HepG2 (cell line): Measurements from ENCODE around the gene CPN1. TPM values are rescaled to one million over a fixed set of nuclear protein-coding genes. Genes with fewer than 3 reads are reported as not detected.

ENCODE experiments used
- ATAC-seq: fragments of 200-7000 bp; cut with Tn5 transposase; 3 replicates; pipeline ENCODE4 v1.9.1; 2020; ENCODE audit warnings: mild to moderate bottlenecking, moderate library complexity
- BruUV-seq: library from RNA; stranded (reverse); fragments of 400-500 nt; replicated peaks from 2 replicates; lab custom pipeline; 2021; lab: Mats Ljungman, UMichigan
- CTCF ChIA-PET: fragments of 300-600 bp; formaldehyde crosslinking; extraction: SDS; loops from one replicate; lab custom pipeline; 2021; ENCODE audit warnings: low total read pairs, inconsistent platforms, low intra/inter-chr PET ratio; lab: Yijun Ruan, JAX
- POLR2A ChIA-PET: fragments of 350-600 bp; sonication (Branson Sonifier 250); formaldehyde crosslinking; loops from one replicate; lab custom pipeline; 2020; ENCODE audit warnings: antibody characterized with exemption, inconsistent platforms; lab: Yijun Ruan, JAX
- DNase-seq: peaks from one replicate; pipeline ENCODE4 v3.0.0-alpha.2; 2015; ENCODE audit warnings: low spot score
- FAIRE-seq: peaks from 3 replicates; lab custom pipeline; 2011; peaks lifted over from hg19 to GRCh38; lab: Jason Lieb, UNC
- H2AFZ ChIP-seq: one replicate; pipeline ENCODE4 v1.6.1; 2011; ENCODE audit warnings: low read length, inconsistent platforms
- H3K27ac ChIP-seq: fragments of 300-600 bp; 3 replicates; pipeline ENCODE4 v1.8.0; 2011; ENCODE audit warnings: mixed run types, mild to moderate bottlenecking, mixed read lengths, low read length, inconsistent platforms; ENCODE audit not compliant: insufficient read depth; ENCODE audit errors: extremely low read length
- H3K27me3 ChIP-seq, 2 experiments: fragments of 200-600 bp in 1 of 2; 2 replicates in 1 of 2; 3 replicates in 1 of 2; pipeline versions ENCODE4 v1.6.0 to v1.8.0; 2011; ENCODE audit warnings: low read length in 2 of 2, mild to moderate bottlenecking in 2 of 2, moderate library complexity in 2 of 2, inconsistent platforms in 1 of 2; ENCODE audit not compliant: insufficient read depth in 2 of 2, control insufficient read depth in 1 of 2
- H3K36me3 ChIP-seq, 2 experiments: fragments of 200-600 bp in 1 of 2; replicated peaks in 1 of 2; 2 replicates in 1 of 2; 3 replicates in 1 of 2; pipeline versions ENCODE4 v1.5.1 to v1.8.0; 2011; ENCODE audit warnings: low read length in 2 of 2, inconsistent platforms in 1 of 2; ENCODE audit not compliant: insufficient read depth in 2 of 2, control insufficient read depth in 1 of 2
- H3K4me1 ChIP-seq: 2 replicates; pipeline ENCODE4 v1.5.1; 2012; ENCODE audit warnings: low read length, inconsistent platforms; ENCODE audit not compliant: insufficient read depth
- H3K4me2 ChIP-seq: 2 replicates; pipeline ENCODE4 v1.6.0; 2011; ENCODE audit warnings: low read depth, low read length, inconsistent platforms
- H3K4me3 ChIP-seq, 3 experiments: fragments of 200-600 bp in 1 of 3; sonication (generic), shearing (Covaris generic) in 1 of 3; replicated peaks in 1 of 3; 2 replicates each; pipeline ENCODE4 v1.5.1; 2011 to 2016; ENCODE audit warnings: low read length in 3 of 3, inconsistent platforms in 2 of 3, low read depth in 2 of 3, mild to moderate bottlenecking in 2 of 3, control low read depth in 1 of 3, mixed read lengths in 1 of 3; ENCODE audit not compliant: insufficient read depth in 1 of 3
- H3K79me2 ChIP-seq: one replicate; pipeline ENCODE4 v1.6.1; 2011; ENCODE audit warnings: low read length, inconsistent platforms; ENCODE audit not compliant: insufficient read depth
- H3K9ac ChIP-seq: 2 replicates; pipeline ENCODE4 v1.6.0; 2011; ENCODE audit warnings: mild to moderate bottlenecking, low read depth, low read length, inconsistent platforms; ENCODE audit not compliant: insufficient read depth
- H3K9me3 ChIP-seq: 2 replicates; pipeline ENCODE4 v1.5.1; 2012; ENCODE audit warnings: mild to moderate bottlenecking, low read length
- H4K20me1 ChIP-seq: 2 replicates; pipeline ENCODE4 v1.6.0; 2011; ENCODE audit warnings: inconsistent platforms, mild to moderate bottlenecking, low read length, moderate library complexity; ENCODE audit not compliant: insufficient read depth
- ZNF761 ChIP-seq: sonication (generic); formaldehyde crosslinking; conservative IDR thresholded peaks from 2 replicates; pipeline ENCODE4 v1.4.0; 2020; ENCODE audit warnings: mild to moderate bottlenecking, missing genetic modification reagents
- WGBS: methylation state at CpG from one replicate; pipeline ENCODE4 v1.1.6; 2017; ENCODE audit warnings: low lambda C conversion rate; 5-methylcytosine and 5-hydroxymethylcytosine counted together
- in situ Hi-C: cut with HindIII; loops from 2 replicates; pipeline ENCODE4 v1.10.0; 2017; ENCODE audit warnings: low pct_unique_long_range_greater_than_20kb; ENCODE audit not compliant: extremely low pct_ligation_motif_present
- intact Hi-C: fragments of 100-400 bp; cut with micrococcal nuclease; formaldehyde crosslinking; loops from one replicate; pipeline ENCODE4 v1.10.0; 2022; ENCODE audit not compliant: unreplicated experiment
- polyA plus RNA-seq, 8 experiments: library from polyadenylated mRNA; depleted of rRNA in 3 of 8; stranded (reverse) in 7 of 8; unstranded in 1 of 8; fragments of >200 nt; fragmentation: Illumina TruSeq in 4 of 8; extraction: Trizol in 4 of 8; gene quantifications; 2 replicates each; pipeline versions ENCODE4 v1.2.1 to v1.2.3, GENCODE V29; 2011 to 2016; ENCODE audit warnings: low read depth in 4 of 8, missing spikeins in 1 of 8, mixed read lengths in 1 of 8; ENCODE audit not compliant: insufficient read depth in 1 of 8
- total RNA-seq, 5 experiments: library from RNA; depleted of rRNA; stranded (reverse); fragments of >200 nt; fragmentation: Illumina TruSeq; extraction: Trizol; gene quantifications; 2 replicates each; pipeline ENCODE4 v1.2.3, GENCODE V29; 2016; ENCODE audit warnings: low read depth in 1 of 5
- TF ChIP-seq, protein P1 (sequence below): sonication (generic); formaldehyde crosslinking; IDR thresholded peaks from 2 replicates; pipeline ENCODE4 v1.5.1; 2020; ENCODE audit warnings: mild to moderate bottlenecking, missing genetic modification reagents, moderate library complexity
- TF ChIP-seq, protein P2 (sequence below): sonication (generic); formaldehyde crosslinking; IDR thresholded peaks from 2 replicates; pipeline ENCODE4 v1.4.0; 2020; ENCODE audit warnings: missing genetic modification reagents

Gene CPN1
- total and polyA plus RNA-seq, 2 of the 13 experiments (the other 11 are each of a cell fraction or from before 2014, with no cell fraction given), result 17.3 to 35.1 TPM

DNA sequence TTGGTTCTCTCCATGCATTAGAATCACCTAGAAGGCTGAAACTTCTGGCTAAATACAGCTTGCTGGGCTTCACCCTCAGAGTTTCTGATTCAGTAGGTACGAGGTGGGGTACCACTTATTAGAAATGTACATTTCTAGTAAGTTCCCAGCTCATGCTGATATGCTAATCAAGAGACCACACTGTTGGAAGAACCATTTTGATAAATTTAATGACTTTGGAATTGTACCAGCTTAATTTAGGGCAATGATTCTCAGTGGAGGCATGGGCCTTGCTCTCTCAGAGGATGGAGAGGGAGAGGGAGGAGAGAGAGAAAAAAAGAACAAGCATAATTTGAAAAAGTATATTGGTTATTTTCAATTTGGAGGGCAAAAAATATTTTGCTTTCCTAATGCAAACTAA lies 20.3 kb downstream of the CPN1 start:
- ChIA-PET CTCF (no interaction called here), POLR2A (no interaction called here)
- DNase-seq (no peak), FAIRE-seq (no peak)
- Histone ChIP-seq H3K36me3 (peaks cover 4 to 31% of the 10 kb centered on the region in 2 experiments), H3K79me2 (no peaks in the 10 kb centered on the region), H4K20me1 (no peaks in the 10 kb centered on the region), H3K9me3 (no peaks in the 10 kb centered on the region), H2AFZ (no peak overlapping the region), H3K4me1 (no peaks in the 10 kb centered on the region), H3K27ac (no peak overlapping the region), H3K4me2 (no peak overlapping the region), H3K4me3 (no peak overlapping the region), H3K9ac (no peak overlapping the region)
- BruUV-seq, result no TSS peak
- in situ Hi-C loops, result no loop called here
- intact Hi-C loops, result no loop called here
- TF ChIP-seq ZNF761 (CRISPR knock-in tag), result no peak
- TF ChIP-seq, protein P1, sequence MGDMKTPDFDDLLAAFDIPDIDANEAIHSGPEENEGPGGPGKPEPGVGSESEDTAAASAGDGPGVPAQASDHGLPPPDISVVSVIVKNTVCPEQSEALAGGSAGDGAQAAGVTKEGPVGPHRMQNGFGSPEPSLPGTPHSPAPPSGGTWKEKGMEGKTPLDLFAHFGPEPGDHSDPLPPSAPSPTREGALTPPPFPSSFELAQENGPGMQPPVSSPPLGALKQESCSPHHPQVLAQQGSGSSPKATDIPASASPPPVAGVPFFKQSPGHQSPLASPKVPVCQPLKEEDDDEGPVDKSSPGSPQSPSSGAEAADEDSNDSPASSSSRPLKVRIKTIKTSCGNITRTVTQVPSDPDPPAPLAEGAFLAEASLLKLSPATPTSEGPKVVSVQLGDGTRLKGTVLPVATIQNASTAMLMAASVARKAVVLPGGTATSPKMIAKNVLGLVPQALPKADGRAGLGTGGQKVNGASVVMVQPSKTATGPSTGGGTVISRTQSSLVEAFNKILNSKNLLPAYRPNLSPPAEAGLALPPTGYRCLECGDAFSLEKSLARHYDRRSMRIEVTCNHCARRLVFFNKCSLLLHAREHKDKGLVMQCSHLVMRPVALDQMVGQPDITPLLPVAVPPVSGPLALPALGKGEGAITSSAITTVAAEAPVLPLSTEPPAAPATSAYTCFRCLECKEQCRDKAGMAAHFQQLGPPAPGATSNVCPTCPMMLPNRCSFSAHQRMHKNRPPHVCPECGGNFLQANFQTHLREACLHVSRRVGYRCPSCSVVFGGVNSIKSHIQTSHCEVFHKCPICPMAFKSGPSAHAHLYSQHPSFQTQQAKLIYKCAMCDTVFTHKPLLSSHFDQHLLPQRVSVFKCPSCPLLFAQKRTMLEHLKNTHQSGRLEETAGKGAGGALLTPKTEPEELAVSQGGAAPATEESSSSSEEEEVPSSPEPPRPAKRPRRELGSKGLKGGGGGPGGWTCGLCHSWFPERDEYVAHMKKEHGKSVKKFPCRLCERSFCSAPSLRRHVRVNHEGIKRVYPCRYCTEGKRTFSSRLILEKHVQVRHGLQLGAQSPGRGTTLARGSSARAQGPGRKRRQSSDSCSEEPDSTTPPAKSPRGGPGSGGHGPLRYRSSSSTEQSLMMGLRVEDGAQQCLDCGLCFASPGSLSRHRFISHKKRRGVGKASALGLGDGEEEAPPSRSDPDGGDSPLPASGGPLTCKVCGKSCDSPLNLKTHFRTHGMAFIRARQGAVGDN (CRISPR knock-in tag), result no peak
- TF ChIP-seq, all 625 proteins: peak for 0
- no peak for ATAC-seq
- WGBS, result 91% methylated on average over 1 of the region's 1 CpG
- H3K27me3 ChIP-seq, result no peaks in the 10 kb centered on the region

DNA sequence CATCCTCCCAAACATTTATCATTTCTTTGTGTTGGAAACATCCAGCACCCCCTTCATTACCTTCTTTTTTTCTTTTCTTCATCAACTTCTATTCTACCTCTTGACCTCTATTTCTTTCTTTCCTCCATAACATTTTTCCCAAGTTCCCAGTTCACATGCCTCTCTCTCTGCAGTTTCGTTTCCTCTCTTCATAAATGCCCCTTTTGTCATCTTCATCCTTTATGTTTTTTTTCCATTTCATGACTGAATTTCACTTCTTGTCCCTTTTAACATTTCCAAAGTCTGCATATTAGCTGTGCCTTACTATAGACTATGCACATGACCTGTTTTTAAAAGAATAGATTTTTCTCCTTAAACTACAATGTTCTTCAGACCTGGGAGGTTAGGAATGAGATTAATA lies 23.7 kb downstream of the CPN1 start:
- Histone ChIP-seq H3K36me3 (peaks cover 3 to 28% of the 10 kb centered on the region in 2 experiments), H3K9ac (no peak overlapping the region), H3K4me2 (no peak overlapping the region), H3K4me3 (no peak overlapping the region), H2AFZ (no peak overlapping the region), H3K27ac (no peak overlapping the region), H4K20me1 (no peaks in the 10 kb centered on the region), H3K79me2 (no peaks in the 10 kb centered on the region), H3K4me1 (no peaks in the 10 kb centered on the region), H3K27me3 (no peaks in the 10 kb centered on the region), H3K9me3 (no peaks in the 10 kb centered on the region)
- intact Hi-C loops (no loop called here), in situ Hi-C loops (no loop called here)
- ChIA-PET POLR2A (no interaction called here), CTCF (no interaction called here)
- FAIRE-seq (no peak), DNase-seq (no peak), ATAC-seq (no peak)
- TF ChIP-seq, protein P2, sequence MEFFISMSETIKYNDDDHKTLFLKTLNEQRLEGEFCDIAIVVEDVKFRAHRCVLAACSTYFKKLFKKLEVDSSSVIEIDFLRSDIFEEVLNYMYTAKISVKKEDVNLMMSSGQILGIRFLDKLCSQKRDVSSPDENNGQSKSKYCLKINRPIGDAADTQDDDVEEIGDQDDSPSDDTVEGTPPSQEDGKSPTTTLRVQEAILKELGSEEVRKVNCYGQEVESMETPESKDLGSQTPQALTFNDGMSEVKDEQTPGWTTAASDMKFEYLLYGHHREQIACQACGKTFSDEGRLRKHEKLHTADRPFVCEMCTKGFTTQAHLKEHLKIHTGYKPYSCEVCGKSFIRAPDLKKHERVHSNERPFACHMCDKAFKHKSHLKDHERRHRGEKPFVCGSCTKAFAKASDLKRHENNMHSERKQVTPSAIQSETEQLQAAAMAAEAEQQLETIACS, result no peak
- no TSS peak for BruUV-seq
- 85% methylated on average over 1 of the region's 1 CpG for WGBS
